Measurements from ENCODE around the gene KDM4C. TPM values are rescaled to one million over a fixed set of nuclear protein-coding genes. Genes with fewer than 3 reads are reported as not detected.

The KDM4C gene
- total RNA-seq, 1 experiment from 2014 or later: 16.8 TPM

- Histone ChIP-seq H4K20me1 (ENCODE audit: insufficient read depth) (no peaks in the 10 kb centered on the region), H3K9me2 (ENCODE audit: insufficient read depth) (no peaks in the 10 kb centered on the region), H3K4me2 (ENCODE audit: low read length) (no peak overlapping the region), H3K4me1 (ENCODE audit: control insufficient read depth in 1 of 2, insufficient read depth in 2 of 2, low read length in 2 of 2) (peaks cover 0 to 8% of the 10 kb centered on the region in 2 experiments; a peak in 2 of 4 replicates), H3K9me3 (ENCODE audit: control insufficient read depth in 1 of 2, insufficient read depth in 1 of 2, low read depth in 1 of 2, low read length in 2 of 2) (no peaks in the 10 kb centered on the region), H3K79me2 (ENCODE audit: insufficient read depth, low read length) (no peaks in the 10 kb centered on the region), H3K9ac (ENCODE audit: low read length) (no peak overlapping the region), H3K27ac (ENCODE audit: low read depth, low read length) (no peak overlapping the region), H2AFZ (ENCODE audit: low read depth, low read length, poor library complexity, severe bottlenecking) (no peak overlapping the region), H3K27me3 (ENCODE audit: insufficient read depth, low read length) (no peaks in the 10 kb centered on the region), H3K36me3 (ENCODE audit: control insufficient read depth in 1 of 2, insufficient read depth in 2 of 2, low read length in 2 of 2) (no peaks in the 10 kb centered on the region), H3K4me3 (replicated peaks in 1 of 2; ENCODE audit: low read depth in 1 of 2, low read length in 2 of 2) (no peak overlapping the region)
- TF ChIP-seq RAD21 (IDR thresholded peaks at IDR 0.05; ENCODE audit: low read depth) (no peak), ZFX (IDR thresholded peaks at IDR 0.05) (no peak), POLR2A (IDR thresholded peaks at IDR 0.05; ENCODE audit: borderline replicate concordance, extremely low read depth, insufficient read depth, insufficient read length) (no peak), CBX3 (IDR thresholded peaks at IDR 0.05; ENCODE audit: low read depth) (no peak), FOSL1 (IDR thresholded peaks at IDR 0.05; ENCODE audit: low read depth) (no peak), SIN3A (IDR thresholded peaks at IDR 0.05; ENCODE audit: low read depth) (no peak), SRF (IDR thresholded peaks at IDR 0.05; ENCODE audit: low read depth) (no peak), ATF3 (IDR thresholded peaks at IDR 0.05) (no peak)
- POLR2A ChIA-PET: no interaction called here
- no TSS peak for BruUV-seq (replicated peaks)
- ATAC-seq (no peak), DNase-seq (ENCODE audit: low read depth, low spot score) (no peak)
- intact Hi-C loops (cut with micrococcal nuclease): no loop called here
- RAD21 ChIA-PET (ENCODE audit: low non-redundant PET in 1 of 2, low total read pairs in 2 of 2, uncharacterized antibody in 2 of 2, unreplicated experiment in 2 of 2): no interaction called here
- CTCF ChIA-PET: no interaction called here
Observed at GRCh38 chr9:7144265-7145046, 386.7 kb downstream of the KDM4C start.

- no peaks in the 10 kb centered on the region for H3K36me3 ChIP-seq (ENCODE audit: control insufficient read depth in 1 of 2, insufficient read depth in 2 of 2, low read length in 2 of 2)
- no peaks in the 10 kb centered on the region for H3K79me2 ChIP-seq (ENCODE audit: insufficient read depth, low read length)
- H3K9ac ChIP-seq (ENCODE audit: low read length): no peak overlapping the region
- BruUV-seq (replicated peaks): no TSS peak
- H3K9me2 ChIP-seq (ENCODE audit: insufficient read depth): no peaks in the 10 kb centered on the region
- no peak overlapping the region for H3K4me3 ChIP-seq (replicated peaks in 1 of 2; ENCODE audit: low read depth in 1 of 2, low read length in 2 of 2)
- no peaks in the 10 kb centered on the region for H3K9me3 ChIP-seq (ENCODE audit: control insufficient read depth in 1 of 2, insufficient read depth in 1 of 2, low read depth in 1 of 2, low read length in 2 of 2)
- RAD21 ChIA-PET (ENCODE audit: low non-redundant PET in 1 of 2, low total read pairs in 2 of 2, uncharacterized antibody in 2 of 2, unreplicated experiment in 2 of 2): no interaction called here
- POLR2A ChIA-PET: no interaction called here
- CTCF ChIA-PET: no interaction called here
- no peak overlapping the region for H2AFZ ChIP-seq (ENCODE audit: low read depth, low read length, poor library complexity, severe bottlenecking)
- no peak overlapping the region for H3K4me2 ChIP-seq (ENCODE audit: low read length)
- H4K20me1 ChIP-seq (ENCODE audit: insufficient read depth): no peaks in the 10 kb centered on the region
- intact Hi-C loops (cut with micrococcal nuclease): no loop called here
- H3K27ac ChIP-seq (ENCODE audit: low read depth, low read length): no peak overlapping the region
- H3K27me3 ChIP-seq (ENCODE audit: insufficient read depth, low read length): no peaks in the 10 kb centered on the region
- TF ChIP-seq ZNF274 (IDR thresholded peaks at IDR 0.05; ENCODE audit: low read depth, low read length): no peak
- TF ChIP-seq EZH2 (IDR thresholded peaks at IDR 0.05): no peak
- TF ChIP-seq CBX3 (IDR thresholded peaks at IDR 0.05; ENCODE audit: low read depth): no peak
- no peak for TF ChIP-seq JUND (IDR thresholded peaks at IDR 0.05)
- TF ChIP-seq SP1 (IDR thresholded peaks at IDR 0.05; ENCODE audit: low read depth): no peak
- no peak for TF ChIP-seq REST (IDR thresholded peaks at IDR 0.05; ENCODE audit: low read depth)
- no peak for TF ChIP-seq FOSL1 (IDR thresholded peaks at IDR 0.05; ENCODE audit: low read depth)
- no peak for TF ChIP-seq ZFX (IDR thresholded peaks at IDR 0.05)
- DNase-seq (ENCODE audit: low read depth, low spot score) (no peak), ATAC-seq (no peak)
- H3K4me1 ChIP-seq (ENCODE audit: control insufficient read depth in 1 of 2, insufficient read depth in 2 of 2, low read length in 2 of 2): peaks cover 0 to 8% of the 10 kb centered on the region in 2 experiments; a peak in 2 of 4 replicates
Observed at GRCh38 chr9:7145361-7146069, 387.7 kb downstream of the KDM4C start.
